ENCODE data around the gene PTGR2. TPM values are rescaled to one million over a fixed set of nuclear protein-coding genes. Genes with fewer than 3 reads are reported as not detected.
A peak's percentile ranks its signal among the peaks of the same experiment; 100 is the strongest.

Gene PTGR2
- total RNA-seq (2014; rRNA removed; shearing (Covaris generic); ENCODE audit: low replicate concordance), result 10.0 and 11.3 TPM in 2 replicates

DNA sequence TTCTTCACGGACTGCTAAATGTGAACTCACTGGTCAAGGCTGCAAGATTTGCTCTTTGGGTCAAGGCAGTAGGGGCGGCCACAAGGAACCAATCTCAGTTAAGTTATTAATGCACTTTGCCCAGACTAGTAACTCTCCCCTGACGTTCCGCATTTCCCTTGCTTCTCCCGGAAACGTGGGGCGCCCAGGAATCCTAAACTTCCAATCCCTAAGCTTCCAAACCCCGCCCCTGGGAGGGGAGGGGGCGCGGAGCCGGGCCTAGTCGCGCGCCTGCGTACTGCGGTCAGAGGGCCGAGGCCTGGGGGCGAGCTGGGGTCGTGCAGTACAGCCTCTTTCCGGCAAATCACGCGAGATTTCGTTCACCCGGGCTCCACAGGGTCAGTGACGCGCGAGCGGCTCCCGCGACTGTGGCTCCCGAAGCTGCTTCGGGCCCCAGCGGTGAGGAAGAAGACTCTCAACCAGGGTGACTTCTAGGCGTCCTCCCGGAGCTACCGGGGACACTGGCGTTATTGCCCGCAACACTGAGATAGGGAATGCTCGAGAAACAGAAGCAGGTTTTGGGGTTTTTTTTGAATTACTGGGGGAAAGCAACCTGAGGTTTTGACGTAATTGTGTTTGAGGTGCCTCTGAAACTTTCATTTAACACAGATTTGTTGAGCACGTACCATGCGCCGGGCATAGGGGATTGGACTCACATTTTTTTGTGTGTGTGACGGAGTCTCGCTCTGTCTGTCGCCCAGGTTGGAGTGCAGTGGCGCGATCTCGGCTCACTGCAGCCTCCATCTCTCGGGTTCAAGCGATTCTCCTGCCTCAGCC lies at the start of gene PTGR2:
PTGR2 (plus strand) TSS at position 265 of the 816 bp plus-strand sequence. CDS start 7,032 bp downstream, outside the sequence.
- H4K20me1 ChIP-seq (ENCODE audit: insufficient read depth, low read depth, low read length), result no peaks in the 10 kb centered on the region
- H3K4me1 ChIP-seq (ENCODE audit: low read length), result peaks cover 28% of the 10 kb centered on the region
- DNase-seq, result peak; percentile 98
- peak within 1 kb of the TSS; percentile 73 for H3K4me2 ChIP-seq (ENCODE audit: low read depth, low read length, poor library complexity, severe bottlenecking)
- H3K4me3 ChIP-seq (ENCODE audit: low read length), result peak within 1 kb of the TSS; percentile 74
- H3K79me2 ChIP-seq (ENCODE audit: low read length), result peaks cover 11% of the 10 kb centered on the region; the same call in 1 of the 2 replicates
- H3K27ac ChIP-seq (ENCODE audit: low read length), result peak within 1 kb of the TSS; percentile 92
- H3K9ac ChIP-seq (ENCODE audit: low read length), result peak within 1 kb of the TSS; percentile 91
- peak within 1 kb of the TSS; percentile 80 for H2AFZ ChIP-seq (ENCODE audit: low read length)
- H3K9me3 ChIP-seq (ENCODE audit: low read length), result no peaks in the 10 kb centered on the region
- no peaks in the 10 kb centered on the region for H3K9me2 ChIP-seq (replicated peaks; ENCODE audit: insufficient read depth, low read length)
- no peaks in the 10 kb centered on the region for H3K36me3 ChIP-seq (ENCODE audit: insufficient read depth, low read length)
- no peaks in the 10 kb centered on the region for H3K27me3 ChIP-seq (ENCODE audit: low read length)

DNA sequence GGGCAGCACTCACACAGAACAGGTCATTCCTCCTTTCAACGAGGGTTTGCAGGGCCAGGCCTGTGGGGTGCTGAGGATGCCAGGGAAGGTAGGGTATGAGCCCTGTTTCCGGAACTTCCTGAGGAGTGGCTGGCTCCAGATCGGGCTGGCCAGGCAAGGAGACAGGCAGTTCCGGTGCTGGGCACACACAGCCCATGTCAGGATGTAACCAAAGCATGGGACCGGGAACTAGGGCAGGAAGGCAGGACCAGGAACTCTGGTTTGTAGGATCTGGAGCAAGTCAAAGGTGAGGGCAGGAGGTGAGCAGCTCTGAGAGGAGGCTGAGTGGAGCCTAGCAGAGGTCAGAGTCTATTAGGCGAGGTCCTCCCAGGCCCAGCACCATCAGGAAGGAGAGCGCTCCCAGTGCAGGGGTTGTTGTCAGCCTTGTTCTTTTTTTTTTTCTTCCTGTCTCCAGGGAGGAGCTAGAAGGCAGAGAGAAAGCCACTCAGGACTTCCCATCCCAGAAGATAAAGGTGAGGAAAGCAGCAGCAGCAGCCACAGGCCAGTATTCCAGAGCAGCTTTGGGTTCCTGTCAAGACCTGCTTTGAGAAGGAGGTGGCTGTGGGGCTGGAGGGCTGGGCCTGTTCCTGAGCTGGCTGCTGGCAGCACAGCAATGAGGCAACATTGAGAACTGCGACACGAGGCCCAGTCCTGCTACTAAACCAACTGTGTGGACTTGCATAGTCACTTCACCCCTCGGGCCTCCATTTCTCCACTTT lies 49.0 kb upstream of the PTGR2 start:
- no peaks in the 10 kb centered on the region for H3K9me3 ChIP-seq (ENCODE audit: low read length)
- H3K27me3 ChIP-seq (ENCODE audit: low read length), result no peaks in the 10 kb centered on the region
- no peak overlapping the region for H3K27ac ChIP-seq (ENCODE audit: low read length)
- no peaks in the 10 kb centered on the region for H3K36me3 ChIP-seq (ENCODE audit: insufficient read depth, low read length)
- no peaks in the 10 kb centered on the region for H4K20me1 ChIP-seq (ENCODE audit: insufficient read depth, low read depth, low read length)
- H3K4me1 ChIP-seq (ENCODE audit: low read length), result no peaks in the 10 kb centered on the region
- H3K9me2 ChIP-seq (replicated peaks; ENCODE audit: insufficient read depth, low read length), result no peaks in the 10 kb centered on the region
- DNase-seq, result peak; percentile 40
- H3K9ac ChIP-seq (ENCODE audit: low read length), result no peak overlapping the region
- H3K4me3 ChIP-seq (ENCODE audit: low read length), result no peak overlapping the region
- no peak overlapping the region for H3K4me2 ChIP-seq (ENCODE audit: low read depth, low read length, poor library complexity, severe bottlenecking)
- no peaks in the 10 kb centered on the region for H3K79me2 ChIP-seq (ENCODE audit: low read length)
- no peak overlapping the region for H2AFZ ChIP-seq (ENCODE audit: low read length)

DNA sequence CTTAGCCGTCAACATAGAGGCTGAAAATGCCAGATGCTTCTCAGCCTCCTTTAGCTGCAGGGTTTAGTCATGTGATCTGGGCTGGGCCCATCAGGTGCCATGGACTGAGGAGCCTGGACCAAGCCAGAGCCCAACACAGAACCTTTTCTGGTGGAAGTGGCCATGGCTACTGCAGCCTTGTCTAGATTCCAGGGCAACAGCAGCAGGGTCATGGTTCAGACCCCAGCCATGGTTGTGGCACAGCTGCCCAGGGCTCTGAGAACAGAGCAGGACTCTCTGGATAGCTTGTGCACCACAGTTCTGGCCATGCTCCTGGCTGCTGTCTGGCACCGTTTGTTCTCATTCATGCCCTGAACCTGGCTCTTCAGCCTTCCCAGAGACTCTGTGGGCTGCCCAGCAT lies 47.0 kb upstream of the PTGR2 start:
- H3K4me1 ChIP-seq (ENCODE audit: low read length), result no peaks in the 10 kb centered on the region
- no peak for DNase-seq
- H3K4me2 ChIP-seq (ENCODE audit: low read depth, low read length, poor library complexity, severe bottlenecking), result no peak overlapping the region
- H2AFZ ChIP-seq (ENCODE audit: low read length), result no peak overlapping the region
- H3K27ac ChIP-seq (ENCODE audit: low read length), result no peak overlapping the region
- no peak overlapping the region for H3K4me3 ChIP-seq (ENCODE audit: low read length)
- no peaks in the 10 kb centered on the region for H3K79me2 ChIP-seq (ENCODE audit: low read length)
- H4K20me1 ChIP-seq (ENCODE audit: insufficient read depth, low read depth, low read length), result no peaks in the 10 kb centered on the region
- no peaks in the 10 kb centered on the region for H3K36me3 ChIP-seq (ENCODE audit: insufficient read depth, low read length)
- no peaks in the 10 kb centered on the region for H3K9me3 ChIP-seq (ENCODE audit: low read length)
- no peak overlapping the region for H3K9ac ChIP-seq (ENCODE audit: low read length)
- H3K9me2 ChIP-seq (replicated peaks; ENCODE audit: insufficient read depth, low read length), result no peaks in the 10 kb centered on the region
- H3K27me3 ChIP-seq (ENCODE audit: low read length), result no peaks in the 10 kb centered on the region

GRCh38 chr14:73807457-73807856 lies 44.2 kb upstream of the PTGR2 start:
- H4K20me1 ChIP-seq (ENCODE audit: insufficient read depth, low read depth, low read length), result no peaks in the 10 kb centered on the region
- no peak overlapping the region for H2AFZ ChIP-seq (ENCODE audit: low read length)
- no peaks in the 10 kb centered on the region for H3K9me3 ChIP-seq (ENCODE audit: low read length)
- no peaks in the 10 kb centered on the region for H3K4me1 ChIP-seq (ENCODE audit: low read length)
- H3K9me2 ChIP-seq (replicated peaks; ENCODE audit: insufficient read depth, low read length), result no peaks in the 10 kb centered on the region
- no peak overlapping the region for H3K27ac ChIP-seq (ENCODE audit: low read length)
- no peaks in the 10 kb centered on the region for H3K36me3 ChIP-seq (ENCODE audit: insufficient read depth, low read length)
- no peaks in the 10 kb centered on the region for H3K79me2 ChIP-seq (ENCODE audit: low read length)
- DNase-seq, result no peak
- no peak overlapping the region for H3K4me3 ChIP-seq (ENCODE audit: low read length)
- H3K4me2 ChIP-seq (ENCODE audit: low read depth, low read length, poor library complexity, severe bottlenecking), result no peak overlapping the region
- H3K9ac ChIP-seq (ENCODE audit: low read length), result no peak overlapping the region
- no peaks in the 10 kb centered on the region for H3K27me3 ChIP-seq (ENCODE audit: low read length)

DNA sequence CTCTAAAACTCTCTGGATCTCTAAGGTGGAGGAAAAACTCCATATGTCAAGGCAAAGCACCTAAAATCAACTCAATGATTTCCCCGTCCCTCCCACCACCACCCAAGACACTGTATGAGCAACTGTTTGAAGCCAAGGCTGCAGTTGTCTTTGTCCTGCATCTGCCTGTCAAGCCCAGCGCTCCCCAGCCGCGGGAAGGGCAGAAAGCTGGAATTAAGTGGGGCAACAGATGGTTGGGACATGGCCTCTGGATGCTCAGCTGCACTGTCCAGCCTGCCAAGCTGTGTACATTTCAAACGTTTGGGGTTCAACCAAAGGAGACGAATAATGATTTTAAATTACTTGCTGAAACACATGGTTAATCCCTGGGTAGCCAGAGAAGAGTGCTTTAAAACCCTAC lies 42.2 kb upstream of the PTGR2 start:
- Histone ChIP-seq H3K4me3 (ENCODE audit: low read length) (no peak overlapping the region), H3K4me2 (ENCODE audit: low read depth, low read length, poor library complexity, severe bottlenecking) (no peak overlapping the region), H2AFZ (ENCODE audit: low read length) (no peak overlapping the region), H3K27ac (ENCODE audit: low read length) (no peak overlapping the region), H3K4me1 (ENCODE audit: low read length) (peaks cover 5% of the 10 kb centered on the region), H3K9me3 (ENCODE audit: low read length) (no peaks in the 10 kb centered on the region), H3K9ac (ENCODE audit: low read length) (no peak overlapping the region), H3K79me2 (ENCODE audit: low read length) (no peaks in the 10 kb centered on the region), H4K20me1 (ENCODE audit: insufficient read depth, low read depth, low read length) (no peaks in the 10 kb centered on the region), H3K9me2 (replicated peaks; ENCODE audit: insufficient read depth, low read length) (no peaks in the 10 kb centered on the region), H3K36me3 (ENCODE audit: insufficient read depth, low read length) (no peaks in the 10 kb centered on the region), H3K27me3 (ENCODE audit: low read length) (no peaks in the 10 kb centered on the region)
- no peak for DNase-seq

GRCh38 chr14:73810478-73811163 lies 41.0 kb upstream of the PTGR2 start:
- Histone ChIP-seq H4K20me1 (ENCODE audit: insufficient read depth, low read depth, low read length) (no peaks in the 10 kb centered on the region), H3K79me2 (ENCODE audit: low read length) (no peaks in the 10 kb centered on the region), H3K27ac (ENCODE audit: low read length) (no peak overlapping the region), H3K4me1 (ENCODE audit: low read length) (peaks cover 7% of the 10 kb centered on the region), H3K27me3 (ENCODE audit: low read length) (no peaks in the 10 kb centered on the region), H3K9me3 (ENCODE audit: low read length) (no peaks in the 10 kb centered on the region), H3K9me2 (replicated peaks; ENCODE audit: insufficient read depth, low read length) (no peaks in the 10 kb centered on the region), H2AFZ (ENCODE audit: low read length) (no peak overlapping the region), H3K9ac (ENCODE audit: low read length) (no peak overlapping the region), H3K4me2 (ENCODE audit: low read depth, low read length, poor library complexity, severe bottlenecking) (no peak overlapping the region), H3K4me3 (ENCODE audit: low read length) (no peak overlapping the region), H3K36me3 (ENCODE audit: insufficient read depth, low read length) (no peaks in the 10 kb centered on the region)
- DNase-seq, result no peak

DNA sequence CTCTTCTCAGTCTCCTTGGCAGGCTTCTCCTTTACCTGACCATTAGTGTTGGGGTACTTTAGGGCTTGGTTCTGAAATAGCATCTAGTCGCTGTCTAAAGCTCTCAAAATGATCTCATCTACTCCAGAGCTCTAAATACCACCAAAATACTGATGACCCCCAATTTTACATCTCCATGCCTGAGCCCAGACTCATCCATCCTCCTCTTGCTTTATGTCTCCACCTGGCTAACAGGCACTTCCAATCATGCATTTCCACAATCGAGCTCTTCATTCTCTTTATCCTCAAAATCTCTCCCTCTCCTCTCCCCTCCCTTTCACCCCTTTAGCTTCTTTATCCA lies 40.5 kb upstream of the PTGR2 start:
- H3K27me3 ChIP-seq (ENCODE audit: low read length), result no peaks in the 10 kb centered on the region
- H3K4me3 ChIP-seq (ENCODE audit: low read length), result no peak overlapping the region
- H2AFZ ChIP-seq (ENCODE audit: low read length), result no peak overlapping the region
- no peak overlapping the region for H3K4me2 ChIP-seq (ENCODE audit: low read depth, low read length, poor library complexity, severe bottlenecking)
- H3K9me3 ChIP-seq (ENCODE audit: low read length), result no peaks in the 10 kb centered on the region
- peaks cover 7% of the 10 kb centered on the region for H3K4me1 ChIP-seq (ENCODE audit: low read length)
- DNase-seq, result no peak
- H3K9ac ChIP-seq (ENCODE audit: low read length), result no peak overlapping the region
- H4K20me1 ChIP-seq (ENCODE audit: insufficient read depth, low read depth, low read length), result no peaks in the 10 kb centered on the region
- no peaks in the 10 kb centered on the region for H3K79me2 ChIP-seq (ENCODE audit: low read length)
- H3K27ac ChIP-seq (ENCODE audit: low read length), result no peak overlapping the region
- no peaks in the 10 kb centered on the region for H3K36me3 ChIP-seq (ENCODE audit: insufficient read depth, low read length)
- no peaks in the 10 kb centered on the region for H3K9me2 ChIP-seq (replicated peaks; ENCODE audit: insufficient read depth, low read length)

GRCh38 chr14:73814153-73814552 lies 37.5 kb upstream of the PTGR2 start:
- Histone ChIP-seq H3K27me3 (ENCODE audit: low read length) (no peaks in the 10 kb centered on the region), H3K4me2 (ENCODE audit: low read depth, low read length, poor library complexity, severe bottlenecking) (peak overlapping the region; percentile 1), H3K9ac (ENCODE audit: low read length) (no peak overlapping the region), H4K20me1 (ENCODE audit: insufficient read depth, low read depth, low read length) (no peaks in the 10 kb centered on the region), H3K4me1 (ENCODE audit: low read length) (peaks cover 7% of the 10 kb centered on the region), H3K4me3 (ENCODE audit: low read length) (no peak overlapping the region), H3K9me3 (ENCODE audit: low read length) (no peaks in the 10 kb centered on the region), H3K27ac (ENCODE audit: low read length) (no peak overlapping the region), H3K79me2 (ENCODE audit: low read length) (no peaks in the 10 kb centered on the region), H3K9me2 (replicated peaks; ENCODE audit: insufficient read depth, low read length) (no peaks in the 10 kb centered on the region), H3K36me3 (ENCODE audit: insufficient read depth, low read length) (no peaks in the 10 kb centered on the region), H2AFZ (ENCODE audit: low read length) (no peak overlapping the region)
- DNase-seq, result peak; percentile 68

Measured in Karpas-422 (cell line).